NCI-H526 treated with DMSO at 0.1 percent for 48 hours (cell line): ENCODE results near the gene PLK5.

Experiments
- DNase-seq: peaks from one replicate; lab custom pipeline; 2025; lab: John Stamatoyannopoulos, UW

PLK5 gene

GRCh38 chr19:1555487-1556389, 31.9 kb downstream of the PLK5 start:
- DNase-seq, result no peak

GRCh38 chr19:1556390-1557070, 32.7 kb downstream of the PLK5 start:
- DNase-seq, result no peak

DNA sequence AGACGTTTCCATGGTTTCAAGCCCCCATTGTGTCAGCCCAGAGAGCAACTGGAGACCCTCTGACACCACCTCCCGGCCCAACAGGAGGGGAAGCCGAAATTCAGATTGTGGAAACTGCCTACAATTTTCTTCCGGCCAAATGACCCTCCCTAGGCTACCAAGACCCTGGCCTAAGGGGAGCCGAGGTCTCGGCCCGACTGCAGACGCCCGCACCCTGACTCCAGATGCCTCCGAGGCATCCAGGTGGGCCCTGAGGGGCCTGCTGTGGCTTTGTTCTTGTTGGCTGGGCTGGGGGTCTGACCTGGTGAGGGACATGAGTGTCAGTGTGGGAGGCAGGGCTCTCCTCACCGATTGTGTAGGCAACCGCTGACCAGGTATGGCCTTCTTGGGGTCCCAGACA, 34.7 kb downstream of the PLK5 start:
- DNase-seq, result no peak

GRCh38 chr19:1560286-1560882, 36.5 kb downstream of the PLK5 start:
- DNase-seq, result no peak

- DNase-seq, result no peak
Measured at GRCh38 chr19:1561236-1561842, 37.5 kb downstream of the PLK5 start.

DNA sequence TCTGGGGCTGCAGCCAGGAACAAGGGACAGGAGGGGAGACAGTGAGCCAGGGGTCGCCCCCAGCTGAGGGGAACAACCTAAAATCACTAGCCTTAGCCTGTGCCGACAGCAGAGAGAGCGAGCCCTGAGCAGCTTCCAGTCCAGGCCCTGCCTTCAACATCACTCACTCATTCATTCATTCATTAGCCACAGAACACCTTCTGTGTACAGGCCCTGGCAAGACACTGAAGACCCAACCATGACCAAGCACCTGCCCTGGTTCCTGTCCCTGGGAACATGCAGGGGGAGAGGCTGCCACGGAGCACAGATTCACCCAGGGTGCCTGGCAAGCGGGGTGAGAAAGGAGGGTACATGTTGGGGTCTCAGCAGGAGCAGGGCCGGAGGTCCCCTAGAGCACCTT, 39.4 kb downstream of the PLK5 start:
- no peak for DNase-seq

GRCh38 chr19:1566392-1567115, 42.7 kb downstream of the PLK5 start:
- no peak for DNase-seq

DNA sequence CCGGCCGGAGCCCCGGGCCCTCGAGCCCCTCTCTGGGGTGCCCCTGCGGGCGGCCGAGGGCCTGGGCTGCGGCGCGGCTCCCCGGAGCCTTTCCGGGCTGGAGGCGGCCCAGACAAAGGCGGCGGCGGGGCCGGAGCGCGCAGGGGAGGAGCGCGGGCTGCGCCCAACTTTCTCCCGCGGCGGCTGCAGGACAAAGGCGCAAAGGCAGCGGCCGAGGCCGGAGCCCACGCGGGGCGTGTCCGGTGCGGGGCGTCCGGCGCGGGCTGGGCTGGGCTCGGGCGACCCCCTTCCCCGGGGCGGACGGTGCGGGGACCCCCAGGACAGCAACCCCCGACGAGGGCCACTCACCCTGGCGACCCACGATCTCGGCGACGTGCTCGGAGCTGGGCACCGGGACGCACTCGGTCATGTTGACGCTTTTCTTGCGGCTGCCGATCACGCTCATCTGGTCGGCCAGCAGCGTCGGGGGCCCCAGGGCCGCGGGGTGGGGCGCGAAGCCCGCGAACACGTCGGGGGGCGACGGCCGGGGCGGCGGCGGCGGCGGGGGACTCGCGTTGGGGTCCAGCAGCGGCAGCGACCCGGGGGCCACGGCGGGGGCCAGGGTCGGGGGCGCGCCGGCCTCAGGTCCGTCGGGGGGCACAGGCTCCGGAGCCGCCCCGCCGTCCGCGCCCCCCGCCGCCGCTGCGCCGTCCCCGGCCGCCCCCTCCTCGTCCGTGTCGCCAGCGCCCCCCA, 43.4 kb downstream of the PLK5 start:
- DNase-seq, result no peak

- DNase-seq, result no peak
Measured at GRCh38 chr19:1567848-1568227, 44.0 kb downstream of the PLK5 start.

DNA sequence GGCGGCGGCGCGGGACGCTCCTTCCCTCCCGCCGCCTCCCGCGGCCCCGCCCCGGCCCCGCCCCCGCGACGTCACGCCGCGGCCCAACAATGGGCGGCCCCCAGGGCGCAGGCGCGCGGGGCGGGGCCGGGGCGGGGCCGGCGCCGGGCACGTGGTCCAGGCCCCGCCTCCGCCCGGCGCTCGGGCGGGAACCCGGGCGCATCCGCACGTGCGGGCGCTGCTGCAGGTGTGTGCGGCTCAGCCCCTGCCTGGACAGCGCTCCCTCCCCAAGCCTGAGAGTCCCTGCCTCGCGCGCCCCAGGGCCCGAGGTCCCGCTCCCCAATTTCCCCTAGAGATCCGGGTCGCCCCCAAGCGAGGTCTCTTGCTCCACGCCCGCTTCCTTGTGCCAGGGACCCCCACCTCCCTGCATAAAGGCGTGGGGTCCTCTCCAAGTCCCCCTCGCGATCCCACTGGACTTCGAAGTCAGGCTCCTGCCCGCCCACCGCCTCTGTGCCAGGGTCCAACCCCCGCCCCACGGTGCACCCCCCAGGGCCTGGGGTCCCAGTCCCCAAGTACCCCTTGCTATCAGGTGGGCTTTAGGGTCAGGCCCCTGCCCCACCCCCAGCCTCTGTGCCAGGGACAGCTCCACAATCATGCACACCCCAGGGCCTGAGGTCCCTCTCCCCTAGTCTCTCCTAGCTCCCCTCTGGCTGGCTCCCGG, 44.6 kb downstream of the PLK5 start, which contains the start of gene MEX3D:
TSS of gene MEX3D (minus strand) at position 6 of the 700 bp plus-strand sequence. CDS start 267 bp downstream, outside the sequence.
- peak; percentile 9 for DNase-seq

- DNase-seq, result no peak
Measured at GRCh38 chr19:1569997-1570396, 46.1 kb downstream of the PLK5 start.

DNA sequence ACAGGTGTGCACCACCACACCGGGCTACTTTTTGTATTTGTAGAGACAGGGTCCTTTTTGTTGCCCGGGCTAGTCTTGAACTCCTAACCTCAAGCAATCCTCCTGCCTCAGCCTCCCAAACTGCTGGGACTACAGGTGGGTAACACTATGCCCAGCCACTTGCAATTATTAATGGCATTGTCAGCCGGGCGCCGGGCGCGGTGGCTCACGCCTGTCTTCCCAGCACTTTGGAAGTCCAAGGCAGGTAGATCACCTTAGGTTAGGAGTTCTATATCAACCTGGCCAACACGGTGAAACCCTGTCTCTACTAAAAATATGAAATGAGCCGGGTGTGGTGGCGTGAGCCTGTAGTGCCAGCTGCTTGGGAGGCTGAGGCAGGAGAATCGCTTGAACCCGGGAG, 47.0 kb downstream of the PLK5 start:
- DNase-seq, result no peak

GRCh38 chr19:1571358-1571757, 47.5 kb downstream of the PLK5 start:
- no peak for DNase-seq

- DNase-seq, result no peak
Measured at GRCh38 chr19:1572795-1573194, 48.9 kb downstream of the PLK5 start.

DNA sequence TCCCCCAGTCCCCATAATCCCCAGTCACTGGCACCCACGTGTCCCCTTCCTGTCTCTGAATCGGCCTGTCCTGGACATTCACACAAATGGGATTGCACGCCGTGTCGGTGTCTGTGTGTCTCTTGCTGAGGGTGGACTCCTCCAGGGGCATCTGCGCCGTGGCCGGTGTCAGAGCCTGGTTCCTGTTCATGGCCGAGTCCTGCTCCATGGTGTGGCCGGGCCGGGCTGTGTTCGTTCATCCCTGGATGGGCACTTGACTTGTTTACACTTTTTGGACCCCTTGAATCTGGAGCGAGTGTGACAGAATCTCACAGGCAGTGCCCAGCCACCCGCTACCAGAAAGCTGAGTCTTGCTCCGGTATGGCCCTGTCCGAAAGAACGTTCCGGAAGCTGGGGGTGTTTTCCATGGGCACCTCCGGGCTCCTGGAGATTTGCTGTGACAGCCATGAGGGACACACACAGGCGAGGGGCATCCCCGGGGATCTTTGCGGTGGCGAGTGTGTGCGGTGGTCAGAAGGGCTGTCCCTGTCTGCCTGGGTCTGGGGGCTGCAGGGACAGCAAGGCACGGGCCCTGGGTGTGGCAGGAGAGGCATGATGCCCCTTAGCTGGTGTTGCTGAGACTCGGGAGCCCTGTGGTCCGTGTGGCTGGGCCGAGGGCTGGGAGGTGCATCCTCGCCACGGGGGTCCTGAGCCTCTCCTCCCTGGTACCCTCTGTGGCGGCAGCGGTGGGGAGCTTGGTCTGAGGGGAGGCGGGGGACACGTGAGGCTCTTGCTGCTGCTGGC, 50.7 kb downstream of the PLK5 start:
- no peak for DNase-seq

DNA sequence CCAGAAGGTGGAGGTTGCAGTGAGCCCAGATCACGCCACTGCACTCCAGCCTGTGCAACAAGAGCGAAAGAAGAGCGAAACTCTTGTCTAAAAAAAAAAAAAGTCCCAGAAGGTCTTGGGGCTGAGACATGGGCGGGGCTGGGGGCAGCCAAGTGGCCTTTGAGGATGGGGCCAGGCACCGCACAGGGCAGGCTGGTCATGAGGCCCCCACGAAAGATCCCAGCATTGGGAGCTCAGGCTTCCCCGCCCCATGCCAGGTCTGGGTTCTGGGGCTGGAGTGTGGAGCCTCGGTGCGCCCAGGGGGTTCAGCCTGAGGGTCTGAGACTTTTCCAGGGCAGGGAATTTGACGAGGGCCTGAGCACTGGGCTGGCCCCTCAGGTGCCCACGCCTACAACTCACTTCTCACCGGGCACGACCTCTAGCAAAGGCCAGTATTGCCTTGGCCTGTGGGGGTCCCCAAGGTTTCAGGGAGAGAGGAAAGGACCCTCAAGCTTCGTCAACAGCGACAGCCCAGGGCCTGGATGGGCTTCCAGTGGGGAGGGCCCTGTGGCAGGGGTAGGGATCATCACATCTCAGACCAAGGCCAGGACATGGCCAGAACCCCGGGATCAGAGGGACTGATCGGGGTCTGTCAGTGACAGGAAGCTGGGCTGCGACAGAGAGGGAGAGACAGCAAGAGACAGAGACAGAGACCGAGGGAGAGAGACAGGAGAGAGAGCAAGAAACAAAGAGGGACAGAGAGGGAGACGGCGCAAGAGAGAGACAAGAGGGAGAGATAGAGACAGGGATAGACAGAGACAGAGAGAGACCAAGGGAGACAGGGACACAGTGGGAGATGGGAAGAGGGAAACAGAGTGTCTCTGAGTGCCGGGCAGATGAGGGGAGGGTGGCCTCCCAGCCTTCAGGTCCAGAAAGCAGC, 51.7 kb downstream of the PLK5 start:
- no peak for DNase-seq

- no peak for DNase-seq
Measured at GRCh38 chr19:1576242-1577089, 52.6 kb downstream of the PLK5 start.
